Keratinocyte (primary cell): Measurements from ENCODE around the gene NTF4.

Experiments
- EZH2 ChIP-seq: IDR thresholded peaks from one replicate; pipeline ENCODE4 v1.6.1; 2012; ENCODE audit warnings: inconsistent platforms, mild to moderate bottlenecking, low read length, moderate library complexity
- TF ChIP-seq, protein P1 (sequence below), 3 experiments: IDR thresholded peaks in 1 of 3; conservative IDR thresholded peaks in 1 of 3; optimal IDR thresholded peaks in 1 of 3; 2 replicates in 2 of 3; 3 replicates in 1 of 3; pipeline versions ENCODE3 to v1.5.1; 2011; ENCODE audit warnings: low read length in 3 of 3, mild to moderate bottlenecking in 3 of 3, moderate library complexity in 2 of 3, control low read depth in 1 of 3, inconsistent platforms in 1 of 3; ENCODE audit not compliant: insufficient read depth in 2 of 3; ENCODE audit errors: extremely low read depth in 1 of 3

DNA sequence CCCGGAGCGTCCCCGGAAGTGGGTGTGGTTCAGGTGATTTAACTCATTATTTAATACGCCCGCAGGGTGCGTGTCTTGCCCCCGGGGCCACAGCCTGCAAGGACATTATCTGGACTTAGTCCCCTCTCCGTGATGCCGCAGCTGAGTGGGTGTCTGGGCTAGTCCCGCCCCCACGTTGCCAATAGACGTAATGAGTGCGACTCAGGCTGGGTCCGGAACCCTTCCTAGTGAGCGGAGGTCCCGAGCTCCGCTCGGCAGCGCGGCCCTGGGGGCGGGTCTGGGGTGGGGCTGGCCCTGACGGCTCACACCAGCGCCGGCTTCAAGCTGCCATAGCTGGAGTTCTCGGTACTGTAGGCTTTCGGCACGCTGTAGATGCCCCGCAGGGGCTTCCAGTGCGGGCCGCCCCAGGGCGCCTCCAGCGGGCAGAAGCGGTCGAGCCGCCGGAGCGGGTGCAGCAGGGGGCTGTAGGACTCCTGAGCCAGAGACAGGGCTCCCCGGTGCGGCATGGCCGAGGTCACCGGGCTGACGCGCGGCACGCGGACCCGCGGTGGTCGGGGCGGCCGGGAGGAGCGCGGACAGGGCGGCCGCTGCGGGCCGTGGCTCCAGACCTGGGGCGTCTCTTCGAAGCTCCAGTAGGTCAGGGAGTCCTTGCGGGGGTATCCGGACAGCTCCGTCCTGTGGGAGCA, 46.8 kb downstream of the NTF4 start:
- TF ChIP-seq, protein P1, sequence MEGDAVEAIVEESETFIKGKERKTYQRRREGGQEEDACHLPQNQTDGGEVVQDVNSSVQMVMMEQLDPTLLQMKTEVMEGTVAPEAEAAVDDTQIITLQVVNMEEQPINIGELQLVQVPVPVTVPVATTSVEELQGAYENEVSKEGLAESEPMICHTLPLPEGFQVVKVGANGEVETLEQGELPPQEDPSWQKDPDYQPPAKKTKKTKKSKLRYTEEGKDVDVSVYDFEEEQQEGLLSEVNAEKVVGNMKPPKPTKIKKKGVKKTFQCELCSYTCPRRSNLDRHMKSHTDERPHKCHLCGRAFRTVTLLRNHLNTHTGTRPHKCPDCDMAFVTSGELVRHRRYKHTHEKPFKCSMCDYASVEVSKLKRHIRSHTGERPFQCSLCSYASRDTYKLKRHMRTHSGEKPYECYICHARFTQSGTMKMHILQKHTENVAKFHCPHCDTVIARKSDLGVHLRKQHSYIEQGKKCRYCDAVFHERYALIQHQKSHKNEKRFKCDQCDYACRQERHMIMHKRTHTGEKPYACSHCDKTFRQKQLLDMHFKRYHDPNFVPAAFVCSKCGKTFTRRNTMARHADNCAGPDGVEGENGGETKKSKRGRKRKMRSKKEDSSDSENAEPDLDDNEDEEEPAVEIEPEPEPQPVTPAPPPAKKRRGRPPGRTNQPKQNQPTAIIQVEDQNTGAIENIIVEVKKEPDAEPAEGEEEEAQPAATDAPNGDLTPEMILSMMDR (optimal IDR thresholded peaks at IDR 0.05 in 1 of 3, IDR thresholded peaks at IDR 0.05 in 1 of 3, conservative IDR thresholded peaks at IDR 0.05 in 1 of 3; ENCODE audit: extremely low read depth in 1 of 3, insufficient read depth in 2 of 3, low read length in 3 of 3): peak; percentile 29 to 49 (median 39)
- no peak for TF ChIP-seq EZH2
